ENCODE results near the gene TNFRSF19. TPM values are rescaled to one million over a fixed set of nuclear protein-coding genes. Genes with fewer than 3 reads are reported as not detected.

The TNFRSF19 gene
- total and polyA plus RNA-seq, 3 experiments from 2014 or later = not detected

DNA sequence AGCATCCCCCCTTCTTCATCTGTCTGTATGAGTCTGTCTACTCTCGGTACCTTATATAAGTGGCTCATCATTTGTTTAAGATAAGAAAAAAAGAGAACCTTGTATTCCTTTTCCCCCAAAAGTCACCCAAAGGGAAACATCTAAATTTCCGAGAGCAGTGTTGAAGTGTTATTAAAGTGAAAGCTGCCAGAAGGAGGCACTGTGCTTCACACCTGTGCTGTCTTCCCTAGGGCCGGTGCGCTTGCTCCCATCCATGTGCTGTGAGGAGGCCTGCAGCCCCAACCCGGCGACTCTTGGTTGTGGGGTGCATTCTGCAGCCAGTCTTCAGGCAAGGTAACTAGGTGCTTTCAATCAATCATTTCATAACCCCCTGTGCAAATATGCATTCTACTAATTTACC lies 97.5 kb downstream of the TNFRSF19 start:
- H3K4me3 Mint-ChIP-seq = no peak overlapping the region

GRCh38 chr13:23668562-23668961 lies 98.3 kb downstream of the TNFRSF19 start:
- no peak for DNase-seq
- no peak overlapping the region for H3K27ac Mint-ChIP-seq
- Histone ChIP-seq H3K9me3 (ENCODE audit: low read length) (no peaks in the 10 kb centered on the region), H3K4me1 (ENCODE audit: insufficient read depth, low read length) (no peaks in the 10 kb centered on the region), H3K36me3 (ENCODE audit: insufficient read depth, low read length) (no peaks in the 10 kb centered on the region), H3K27ac (ENCODE audit: low read depth, low read length) (no peak overlapping the region), H3K4me3 (ENCODE audit: low read length) (no peak overlapping the region), H3K27me3 (ENCODE audit: insufficient read depth, low read length, poor library complexity, severe bottlenecking) (no peaks in the 10 kb centered on the region)
- POLR2A ChIA-PET = no interaction called here
- peaks cover 11 to 48% of the 10 kb centered on the region in 2 donors for H3K27me3 Mint-ChIP-seq
- H3K9me3 Mint-ChIP-seq = no peaks in the 10 kb centered on the region
- no peaks in the 10 kb centered on the region for H3K36me3 Mint-ChIP-seq
- CTCF ChIA-PET = no interaction called here
- no peak overlapping the region for H3K4me3 Mint-ChIP-seq
- H3K4me1 Mint-ChIP-seq = no peaks in the 10 kb centered on the region

More for the DNA sequence above, 97.5 kb downstream of the TNFRSF19 start:
- Histone ChIP-seq H3K9me3 (ENCODE audit: low read length) (no peaks in the 10 kb centered on the region), H3K27me3 (ENCODE audit: insufficient read depth, low read length, poor library complexity, severe bottlenecking) (no peaks in the 10 kb centered on the region), H3K4me1 (ENCODE audit: insufficient read depth, low read length) (no peaks in the 10 kb centered on the region), H3K27ac (ENCODE audit: low read depth, low read length) (no peak overlapping the region), H3K4me3 (ENCODE audit: low read length) (no peak overlapping the region), H3K36me3 (ENCODE audit: insufficient read depth, low read length) (no peaks in the 10 kb centered on the region)
- Mint-ChIP-seq H3K4me1 (no peaks in the 10 kb centered on the region), H3K9me3 (no peaks in the 10 kb centered on the region), H3K36me3 (peaks cover 0 to 2% (median 0%) of the 10 kb centered on the region in 3 donors), H3K27me3 (peaks cover 11 to 48% of the 10 kb centered on the region in 2 donors), H3K27ac (peak overlapping the region in 1 of 8 donors; percentile 14)
- DNase-seq = no peak
- ChIA-PET CTCF (no interaction called here), POLR2A (no interaction called here)

- H3K36me3 ChIP-seq (ENCODE audit: insufficient read depth, low read length) = no peaks in the 10 kb centered on the region
- POLR2A ChIA-PET = no interaction called here
- Mint-ChIP-seq H3K27me3 (peaks cover 9 to 46% of the 10 kb centered on the region in 2 donors), H3K36me3 (no peaks in the 10 kb centered on the region), H3K4me3 (no peak overlapping the region), H3K27ac (no peak overlapping the region), H3K9me3 (no peaks in the 10 kb centered on the region), H3K4me1 (no peaks in the 10 kb centered on the region)
- no peaks in the 10 kb centered on the region for H3K4me1 ChIP-seq (ENCODE audit: insufficient read depth, low read length)
- H3K4me3 ChIP-seq (ENCODE audit: low read length) = no peak overlapping the region
- H3K27ac ChIP-seq (ENCODE audit: low read depth, low read length) = no peak overlapping the region
- CTCF ChIA-PET = interaction anchor here (1.4 kb wide), 1 partner anchor 10 kb away, joined by 3 read pairs; no protein-coding TSS in a partner anchor
- H3K9me3 ChIP-seq (ENCODE audit: low read length) = no peaks in the 10 kb centered on the region
- H3K27me3 ChIP-seq (ENCODE audit: insufficient read depth, low read length, poor library complexity, severe bottlenecking) = no peaks in the 10 kb centered on the region
- DNase-seq = no peak
These were observed 100.6 kb downstream of the TNFRSF19 start for GRCh38 chr13:23670793-23671192.

DNA sequence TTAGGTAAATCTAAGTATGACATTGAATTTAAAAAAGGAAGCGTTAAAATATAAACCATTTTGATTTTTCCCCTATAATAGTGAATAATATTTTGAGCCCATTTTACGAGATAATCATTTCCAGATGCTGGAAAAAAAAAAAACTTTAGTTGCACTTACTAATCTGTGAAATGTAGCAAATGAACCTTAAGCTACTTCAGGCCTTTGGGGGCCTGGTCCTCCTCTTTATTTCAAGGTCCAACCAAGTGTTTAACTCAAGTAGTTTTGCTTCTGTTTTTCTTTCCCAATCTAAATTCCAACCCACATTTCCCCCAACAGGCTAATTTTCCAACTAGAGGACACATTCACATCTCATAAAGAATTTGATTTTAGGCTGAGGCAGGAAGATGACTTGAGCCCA lies 101.2 kb downstream of the TNFRSF19 start:
- no peak overlapping the region for H3K4me3 Mint-ChIP-seq
- no peak overlapping the region for H3K27ac Mint-ChIP-seq
- peaks cover 9 to 44% of the 10 kb centered on the region in 2 donors for H3K27me3 Mint-ChIP-seq
- no peaks in the 10 kb centered on the region for H3K36me3 ChIP-seq (ENCODE audit: insufficient read depth, low read length)
- DNase-seq = no peak
- H3K4me1 ChIP-seq (ENCODE audit: insufficient read depth, low read length) = no peaks in the 10 kb centered on the region
- ChIA-PET CTCF (interaction anchor here (1.4 kb wide), 1 partner anchor 10 kb away, joined by 3 read pairs; no protein-coding TSS in a partner anchor), POLR2A (no interaction called here)
- no peaks in the 10 kb centered on the region for H3K4me1 Mint-ChIP-seq
- H3K9me3 Mint-ChIP-seq = no peaks in the 10 kb centered on the region
- no peaks in the 10 kb centered on the region for H3K9me3 ChIP-seq (ENCODE audit: low read length)
- H3K27ac ChIP-seq (ENCODE audit: low read depth, low read length) = no peak overlapping the region
- H3K36me3 Mint-ChIP-seq = no peaks in the 10 kb centered on the region
- H3K4me3 ChIP-seq (ENCODE audit: low read length) = no peak overlapping the region
- H3K27me3 ChIP-seq (ENCODE audit: insufficient read depth, low read length, poor library complexity, severe bottlenecking) = peaks cover 2% of the 10 kb centered on the region

- ChIA-PET CTCF (interaction anchor here (1.4 kb wide), 1 partner anchor 9 kb away, joined by 3 read pairs; no protein-coding TSS in a partner anchor), POLR2A (no interaction called here)
- no peaks in the 10 kb centered on the region for H3K4me1 Mint-ChIP-seq
- no peaks in the 10 kb centered on the region for H3K36me3 Mint-ChIP-seq
- H3K9me3 Mint-ChIP-seq = no peaks in the 10 kb centered on the region
- no peak overlapping the region for H3K27ac ChIP-seq (ENCODE audit: low read depth, low read length)
- no peaks in the 10 kb centered on the region for H3K9me3 ChIP-seq (ENCODE audit: low read length)
- no peak overlapping the region for H3K27ac Mint-ChIP-seq
- H3K4me3 ChIP-seq (ENCODE audit: low read length) = no peak overlapping the region
- peaks cover 9 to 45% of the 10 kb centered on the region in 2 donors for H3K27me3 Mint-ChIP-seq
- H3K36me3 ChIP-seq (ENCODE audit: insufficient read depth, low read length) = no peaks in the 10 kb centered on the region
- no peaks in the 10 kb centered on the region for H3K4me1 ChIP-seq (ENCODE audit: insufficient read depth, low read length)
- peaks cover 5% of the 10 kb centered on the region for H3K27me3 ChIP-seq (ENCODE audit: insufficient read depth, low read length, poor library complexity, severe bottlenecking)
- no peak overlapping the region for H3K4me3 Mint-ChIP-seq
- no peak for DNase-seq
These were observed 101.7 kb downstream of the TNFRSF19 start for GRCh38 chr13:23671897-23672296.

- H3K4me1 Mint-ChIP-seq = no peaks in the 10 kb centered on the region
- H3K9me3 Mint-ChIP-seq = no peaks in the 10 kb centered on the region
- ChIA-PET POLR2A (no interaction called here), CTCF (no interaction called here)
- H3K27me3 Mint-ChIP-seq = peaks cover 9 to 52% of the 10 kb centered on the region in 2 donors
- Histone ChIP-seq H3K9me3 (ENCODE audit: low read length) (no peaks in the 10 kb centered on the region), H3K27ac (ENCODE audit: low read depth, low read length) (no peak overlapping the region), H3K4me3 (ENCODE audit: low read length) (no peak overlapping the region), H3K4me1 (ENCODE audit: insufficient read depth, low read length) (no peaks in the 10 kb centered on the region), H3K27me3 (ENCODE audit: insufficient read depth, low read length, poor library complexity, severe bottlenecking) (peaks cover 5% of the 10 kb centered on the region), H3K36me3 (ENCODE audit: insufficient read depth, low read length) (no peaks in the 10 kb centered on the region)
- no peak overlapping the region for H3K4me3 Mint-ChIP-seq
- H3K36me3 Mint-ChIP-seq = no peaks in the 10 kb centered on the region
- no peak overlapping the region for H3K27ac Mint-ChIP-seq
- no peak for DNase-seq
These were observed 102.4 kb downstream of the TNFRSF19 start for GRCh38 chr13:23672616-23673015.

- no peaks in the 10 kb centered on the region for H3K36me3 ChIP-seq (ENCODE audit: insufficient read depth, low read length)
- H3K4me3 ChIP-seq (ENCODE audit: low read length) = no peak overlapping the region
- Mint-ChIP-seq H3K36me3 (no peaks in the 10 kb centered on the region), H3K4me1 (no peaks in the 10 kb centered on the region), H3K4me3 (no peak overlapping the region), H3K9me3 (no peaks in the 10 kb centered on the region), H3K27ac (no peak overlapping the region), H3K27me3 (peaks cover 9 to 48% of the 10 kb centered on the region in 2 donors)
- no peaks in the 10 kb centered on the region for H3K9me3 ChIP-seq (ENCODE audit: low read length)
- no peak for DNase-seq
- CTCF ChIA-PET = no interaction called here
- H3K27me3 ChIP-seq (ENCODE audit: insufficient read depth, low read length, poor library complexity, severe bottlenecking) = peaks cover 5% of the 10 kb centered on the region
- H3K4me1 ChIP-seq (ENCODE audit: insufficient read depth, low read length) = no peaks in the 10 kb centered on the region
- H3K27ac ChIP-seq (ENCODE audit: low read depth, low read length) = no peak overlapping the region
- POLR2A ChIA-PET = no interaction called here
These were observed 103.1 kb downstream of the TNFRSF19 start for GRCh38 chr13:23673354-23673753.

- Histone ChIP-seq H3K9me3 (ENCODE audit: low read length) (no peaks in the 10 kb centered on the region), H3K27me3 (ENCODE audit: insufficient read depth, low read length, poor library complexity, severe bottlenecking) (peaks cover 5% of the 10 kb centered on the region), H3K4me3 (ENCODE audit: low read length) (no peak overlapping the region), H3K27ac (ENCODE audit: low read depth, low read length) (no peak overlapping the region), H3K4me1 (ENCODE audit: insufficient read depth, low read length) (no peaks in the 10 kb centered on the region), H3K36me3 (ENCODE audit: insufficient read depth, low read length) (no peaks in the 10 kb centered on the region)
- ChIA-PET CTCF (no interaction called here), POLR2A (no interaction called here)
- H3K9me3 Mint-ChIP-seq = no peaks in the 10 kb centered on the region
- H3K36me3 Mint-ChIP-seq = no peaks in the 10 kb centered on the region
- DNase-seq = no peak
- peaks cover 9 to 51% of the 10 kb centered on the region in 2 donors for H3K27me3 Mint-ChIP-seq
- no peaks in the 10 kb centered on the region for H3K4me1 Mint-ChIP-seq
- H3K4me3 Mint-ChIP-seq = peak overlapping the region in 1 of 7 donors; percentile 9
- H3K27ac Mint-ChIP-seq = no peak overlapping the region
These were observed 103.8 kb downstream of the TNFRSF19 start for GRCh38 chr13:23673867-23674605.

Data from CD8-positive, alpha-beta memory T cell (primary cell).